ENCODE results near the gene NELL1.

NELL1 gene

DNA sequence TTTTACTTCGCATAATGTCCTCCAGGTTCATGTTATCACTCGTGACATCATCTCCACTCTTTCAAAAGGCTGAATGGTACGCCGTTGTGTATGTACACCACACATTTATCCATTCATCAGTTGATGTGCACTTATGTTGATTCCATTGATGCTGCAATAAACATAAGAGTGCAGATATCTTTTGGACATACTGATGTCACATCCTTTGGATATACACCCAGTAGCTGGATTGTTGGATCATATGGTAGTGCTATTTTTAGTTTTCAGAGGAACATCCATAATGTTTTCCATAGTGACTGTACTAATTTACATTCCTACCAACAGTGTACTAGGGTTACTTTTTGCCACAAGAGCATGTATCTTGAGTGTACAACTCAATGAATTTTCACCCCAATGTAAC lies 25.0 kb upstream of the NELL1 start:
- ATAC-seq (ENCODE audit: low read depth) (no peak), DNase-seq (ENCODE audit: low spot score in 2 of 2) (no peak)
- Mint-ChIP-seq H3K4me3 (no peak overlapping the region), H3K9me3 (no peaks in the 10 kb centered on the region), H3K27ac (no peak overlapping the region), H3K36me3 (no peaks in the 10 kb centered on the region), H3K27me3 (peaks cover 5% of the 10 kb centered on the region), H3K4me1 (no peaks in the 10 kb centered on the region)

- peaks cover 8% of the 10 kb centered on the region for H3K27me3 Mint-ChIP-seq
- ATAC-seq (ENCODE audit: low read depth) (no peak), DNase-seq (ENCODE audit: low spot score in 2 of 2) (peak; percentile 29 to 32)
- no peaks in the 10 kb centered on the region for H3K36me3 Mint-ChIP-seq
- no peak overlapping the region for H3K27ac Mint-ChIP-seq
- H3K9me3 Mint-ChIP-seq: no peaks in the 10 kb centered on the region
- H3K4me3 Mint-ChIP-seq: no peak overlapping the region
- no peaks in the 10 kb centered on the region for H3K4me1 Mint-ChIP-seq
These were observed 21.3 kb upstream of the NELL1 start for GRCh38 chr11:20647976-20648565.

GRCh38 chr11:20652150-20652806 lies 17.1 kb upstream of the NELL1 start:
- no peak for ATAC-seq (ENCODE audit: low read depth)
- H3K4me1 Mint-ChIP-seq: no peaks in the 10 kb centered on the region
- H3K4me3 Mint-ChIP-seq: no peak overlapping the region
- H3K27ac Mint-ChIP-seq: no peak overlapping the region
- no peaks in the 10 kb centered on the region for H3K9me3 Mint-ChIP-seq
- DNase-seq (ENCODE audit: low spot score in 2 of 2): no peak
- H3K36me3 Mint-ChIP-seq: no peaks in the 10 kb centered on the region
- peaks cover 9% of the 10 kb centered on the region for H3K27me3 Mint-ChIP-seq

- Mint-ChIP-seq H3K27me3 (peaks cover 9% of the 10 kb centered on the region), H3K36me3 (no peaks in the 10 kb centered on the region), H3K9me3 (no peaks in the 10 kb centered on the region), H3K4me3 (no peak overlapping the region), H3K4me1 (no peaks in the 10 kb centered on the region), H3K27ac (no peak overlapping the region)
- ATAC-seq (ENCODE audit: low read depth) (no peak), DNase-seq (ENCODE audit: low spot score in 2 of 2) (no peak)
These were observed 15.3 kb upstream of the NELL1 start for GRCh38 chr11:20654038-20654437.

- Mint-ChIP-seq H3K9me3 (peaks cover 1% of the 10 kb centered on the region), H3K4me1 (no peaks in the 10 kb centered on the region), H3K27ac (no peak overlapping the region), H3K36me3 (no peaks in the 10 kb centered on the region), H3K27me3 (peaks cover 8% of the 10 kb centered on the region), H3K4me3 (no peak overlapping the region)
- DNase-seq (ENCODE audit: low spot score in 2 of 2): no peak
- no peak for ATAC-seq (ENCODE audit: low read depth)
These were observed 12.5 kb upstream of the NELL1 start for GRCh38 chr11:20656901-20657300.

- no peak for DNase-seq (ENCODE audit: low spot score in 2 of 2)
- no peak for ATAC-seq (ENCODE audit: low read depth)
- Mint-ChIP-seq H3K4me3 (no peak overlapping the region), H3K4me1 (no peaks in the 10 kb centered on the region), H3K9me3 (peaks cover 6% of the 10 kb centered on the region), H3K27ac (no peak overlapping the region), H3K36me3 (no peaks in the 10 kb centered on the region), H3K27me3 (peaks cover 6% of the 10 kb centered on the region)
These were observed 11.3 kb upstream of the NELL1 start for GRCh38 chr11:20658135-20658534.

DNA sequence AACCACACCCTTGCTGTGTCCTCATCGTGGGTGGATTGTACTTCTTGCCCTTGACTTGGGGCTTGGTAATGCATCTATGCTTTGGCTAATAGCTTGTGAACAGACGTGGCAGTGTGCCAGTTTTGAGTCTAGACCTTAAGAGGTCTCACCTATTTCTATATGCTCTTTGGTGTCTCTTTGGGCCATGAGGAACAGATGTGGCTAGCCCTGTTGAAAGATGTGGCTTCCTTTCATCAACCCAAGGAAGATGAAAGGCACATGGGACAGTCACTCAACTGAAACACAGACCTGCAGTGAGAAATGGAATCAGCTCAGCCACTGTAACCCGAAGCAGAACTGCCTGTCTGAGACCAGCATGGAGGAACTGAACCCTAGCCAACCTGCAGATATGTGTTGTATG lies 7.9 kb upstream of the NELL1 start:
- Mint-ChIP-seq H3K36me3 (no peaks in the 10 kb centered on the region), H3K4me1 (no peaks in the 10 kb centered on the region), H3K4me3 (no peak overlapping the region), H3K27me3 (peaks cover 7% of the 10 kb centered on the region), H3K27ac (no peak overlapping the region), H3K9me3 (peaks cover 6% of the 10 kb centered on the region)
- ATAC-seq (ENCODE audit: low read depth) (no peak), DNase-seq (ENCODE audit: low spot score in 2 of 2) (no peak)

GRCh38 chr11:20661850-20662249 lies 7.5 kb upstream of the NELL1 start:
- no peak for DNase-seq (ENCODE audit: low spot score in 2 of 2)
- H3K27me3 Mint-ChIP-seq: peaks cover 6% of the 10 kb centered on the region
- H3K4me1 Mint-ChIP-seq: no peaks in the 10 kb centered on the region
- peaks cover 6% of the 10 kb centered on the region for H3K9me3 Mint-ChIP-seq
- no peak overlapping the region for H3K27ac Mint-ChIP-seq
- ATAC-seq (ENCODE audit: low read depth): no peak
- H3K36me3 Mint-ChIP-seq: no peaks in the 10 kb centered on the region
- no peak overlapping the region for H3K4me3 Mint-ChIP-seq

DNA sequence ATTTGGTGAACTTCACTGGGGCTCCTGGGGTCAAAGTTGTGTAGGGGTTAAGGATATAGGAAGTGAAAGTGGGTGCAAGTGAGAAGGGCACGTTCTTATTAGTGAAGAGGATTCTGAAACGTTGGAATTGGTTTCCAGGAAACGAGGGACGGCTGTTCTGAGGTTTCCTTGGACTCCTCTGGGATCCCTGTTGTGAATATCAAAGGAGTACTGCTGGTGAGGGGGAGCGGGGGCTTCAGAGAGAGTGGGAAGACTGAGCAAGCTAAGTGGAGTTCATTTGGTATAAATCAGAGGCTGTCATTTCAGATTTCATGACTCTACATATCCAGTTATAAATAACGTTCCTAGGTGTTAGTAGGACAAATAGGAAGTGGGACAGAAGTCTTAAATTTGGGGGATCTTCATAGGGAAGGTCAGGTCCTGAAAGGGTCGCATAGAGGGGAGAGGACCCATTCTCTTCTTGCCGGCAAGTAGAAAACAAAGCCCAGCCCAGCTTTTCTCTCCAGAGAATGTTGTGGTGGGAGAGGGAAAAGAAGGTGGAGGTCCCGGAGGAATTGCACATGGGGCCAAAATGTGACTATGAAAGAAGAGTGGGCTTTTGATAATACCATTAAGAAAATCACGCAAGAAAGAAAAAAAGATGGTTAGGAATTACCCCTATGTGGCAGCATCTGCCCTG lies 1.1 kb upstream of the NELL1 start:
- Mint-ChIP-seq H3K27me3 (peaks cover 28% of the 10 kb centered on the region), H3K27ac (no peak overlapping the region), H3K4me1 (peaks cover 6% of the 10 kb centered on the region), H3K36me3 (no peaks in the 10 kb centered on the region), H3K9me3 (no peaks in the 10 kb centered on the region), H3K4me3 (no peak overlapping the region)
- DNase-seq (ENCODE audit: low spot score in 2 of 2) (no peak), ATAC-seq (ENCODE audit: low read depth) (no peak)

DNA sequence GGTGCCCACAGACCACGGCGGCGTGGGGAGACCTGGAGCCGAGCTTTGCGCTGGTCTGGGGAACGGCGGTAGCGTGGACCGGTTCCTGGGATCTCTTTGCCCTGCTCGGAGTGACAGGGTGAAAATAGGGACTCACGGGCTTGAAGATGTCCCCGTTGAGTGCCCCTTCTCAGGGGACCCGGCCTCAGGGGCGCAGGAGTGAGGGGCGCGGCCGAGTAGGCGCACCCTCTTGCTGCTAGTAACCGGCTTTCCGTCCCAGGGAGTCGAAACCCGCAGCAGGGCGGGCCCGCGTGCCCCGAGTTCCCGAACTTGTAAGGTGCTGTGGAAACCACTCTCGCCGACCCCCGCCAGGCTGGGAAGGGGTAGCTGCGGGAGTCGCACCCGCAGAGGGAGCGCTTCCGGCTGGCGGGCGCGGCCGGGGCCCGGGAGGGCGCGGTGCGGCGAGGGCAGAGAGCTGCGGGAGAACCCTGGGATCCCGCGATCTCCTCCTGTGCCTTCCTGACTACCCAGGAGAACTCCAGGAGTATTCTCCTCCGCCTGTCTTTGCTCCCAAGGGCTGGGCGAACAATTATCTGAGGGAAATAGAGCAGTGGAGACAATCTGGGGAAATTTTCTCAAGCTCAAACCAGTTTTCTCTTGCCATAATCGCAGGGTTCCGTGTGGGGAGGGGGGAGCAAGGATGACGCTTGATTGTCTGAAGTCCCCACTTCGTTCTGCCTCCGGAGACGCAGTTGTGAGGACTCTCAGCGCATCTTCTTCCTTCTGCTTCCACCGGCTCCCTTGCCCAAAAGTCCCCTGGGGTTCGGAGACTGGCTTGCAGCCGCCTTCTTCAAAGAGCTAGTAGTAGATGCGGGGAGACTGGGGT lies 666 bp downstream of the NELL1 start:
- DNase-seq (ENCODE audit: low spot score in 2 of 2): no peak
- Mint-ChIP-seq H3K27me3 (peaks cover 27% of the 10 kb centered on the region), H3K9me3 (no peaks in the 10 kb centered on the region), H3K27ac (no peak overlapping the region), H3K36me3 (no peaks in the 10 kb centered on the region), H3K4me3 (no peak overlapping the region), H3K4me1 (peaks cover 6% of the 10 kb centered on the region)
- ATAC-seq (ENCODE audit: low read depth): no peak

- H3K4me1 Mint-ChIP-seq: peaks cover 6% of the 10 kb centered on the region
- ATAC-seq (ENCODE audit: low read depth) (no peak), DNase-seq (ENCODE audit: low spot score in 2 of 2) (no peak)
- peaks cover 25% of the 10 kb centered on the region for H3K27me3 Mint-ChIP-seq
- no peak overlapping the region for H3K4me3 Mint-ChIP-seq
- no peak overlapping the region for H3K27ac Mint-ChIP-seq
- H3K36me3 Mint-ChIP-seq: no peaks in the 10 kb centered on the region
- H3K9me3 Mint-ChIP-seq: no peaks in the 10 kb centered on the region
These were observed 1.6 kb downstream of the NELL1 start for GRCh38 chr11:20670932-20671403.

DNA sequence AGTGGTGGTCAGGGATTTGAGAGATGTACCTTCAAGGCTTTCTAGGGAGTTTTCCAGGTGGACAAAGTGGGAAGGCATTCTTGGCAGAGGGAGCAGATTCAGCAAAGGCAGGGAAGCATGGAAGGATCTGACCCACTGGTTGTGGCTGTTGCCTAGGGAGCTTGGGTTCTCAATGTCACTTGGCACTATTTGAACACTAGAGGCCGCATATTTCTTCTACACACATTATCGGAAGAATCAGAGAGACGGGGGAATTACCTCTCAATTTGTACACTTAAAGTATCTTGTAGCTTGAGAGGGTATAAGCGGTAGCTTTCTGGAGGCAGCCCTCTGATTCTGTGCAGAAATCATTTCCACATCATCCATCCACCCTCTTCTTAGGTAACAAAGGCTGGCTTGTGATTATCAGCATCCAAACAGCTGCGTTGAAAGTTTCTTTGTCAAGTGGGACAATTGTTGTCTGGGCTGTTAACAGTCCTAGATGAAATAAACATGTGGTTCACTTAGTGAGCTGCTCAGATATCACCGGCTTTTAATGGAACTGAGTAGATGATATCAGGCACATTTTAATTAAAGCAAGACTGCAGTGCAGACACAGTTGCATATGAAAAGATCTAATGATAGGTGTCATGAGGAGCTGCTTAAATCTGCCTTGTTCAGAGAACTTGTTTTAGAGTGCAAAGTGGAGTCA lies 2.6 kb downstream of the NELL1 start:
- peaks cover 25% of the 10 kb centered on the region for H3K27me3 Mint-ChIP-seq
- H3K4me1 Mint-ChIP-seq: peaks cover 6% of the 10 kb centered on the region
- no peak for DNase-seq (ENCODE audit: low spot score in 2 of 2)
- ATAC-seq (ENCODE audit: low read depth): no peak
- no peak overlapping the region for H3K4me3 Mint-ChIP-seq
- no peak overlapping the region for H3K27ac Mint-ChIP-seq
- no peaks in the 10 kb centered on the region for H3K36me3 Mint-ChIP-seq
- no peaks in the 10 kb centered on the region for H3K9me3 Mint-ChIP-seq

DNA sequence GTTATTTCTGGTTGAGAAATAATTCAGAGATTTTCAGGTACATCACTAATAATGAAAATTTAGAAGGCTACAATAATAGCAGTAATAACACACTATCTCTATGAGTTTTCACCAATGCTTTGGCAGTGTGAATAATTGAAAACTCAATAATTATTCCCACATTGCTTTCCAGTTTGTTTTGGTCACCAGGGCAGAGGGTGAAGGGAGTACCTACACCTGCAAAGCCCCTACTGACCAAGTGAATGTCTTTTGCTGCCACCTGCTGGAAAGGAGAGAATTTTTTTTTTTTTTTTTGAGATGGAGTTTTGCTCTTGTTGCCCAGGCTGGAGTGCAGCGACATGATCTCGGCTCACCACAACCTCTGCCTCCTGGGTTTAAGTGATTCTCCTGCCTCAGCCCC lies 3.2 kb downstream of the NELL1 start:
- no peak for DNase-seq (ENCODE audit: low spot score in 2 of 2)
- Mint-ChIP-seq H3K36me3 (no peaks in the 10 kb centered on the region), H3K27ac (no peak overlapping the region), H3K4me1 (peaks cover 6% of the 10 kb centered on the region), H3K4me3 (no peak overlapping the region), H3K9me3 (no peaks in the 10 kb centered on the region), H3K27me3 (peaks cover 25% of the 10 kb centered on the region)
- no peak for ATAC-seq (ENCODE audit: low read depth)
